GM21723 (cell line): Measurements from ENCODE around the gene TLE7.

Experiments
- ATAC-seq: cut with Tn5 transposase; IDR thresholded peaks from one replicate; pipeline ENCODE4 v1.9.1; 2021; ENCODE audit warnings: mild to moderate bottlenecking, moderate library complexity; ENCODE audit not compliant: unreplicated experiment

The TLE7 gene

DNA sequence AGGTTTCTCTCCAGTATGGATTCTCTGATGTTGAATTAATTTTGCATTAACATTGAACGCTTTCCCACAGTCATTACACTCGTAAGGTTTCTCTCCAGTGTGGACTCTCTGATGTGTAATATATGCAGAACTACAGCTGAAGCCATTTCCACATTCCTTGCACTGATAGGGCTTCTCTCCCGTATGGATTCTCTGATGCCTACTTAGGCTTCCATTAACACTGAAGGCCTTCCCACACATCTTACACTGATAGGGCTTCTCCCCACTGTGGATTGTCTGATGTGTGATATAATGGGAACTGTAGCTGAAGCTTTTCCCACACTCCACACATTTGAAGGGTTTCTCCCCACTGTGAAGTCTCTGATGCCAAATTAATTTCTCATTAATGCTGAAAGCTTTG, 7.2 kb upstream of the TLE7 start:
- ATAC-seq = no peak

DNA sequence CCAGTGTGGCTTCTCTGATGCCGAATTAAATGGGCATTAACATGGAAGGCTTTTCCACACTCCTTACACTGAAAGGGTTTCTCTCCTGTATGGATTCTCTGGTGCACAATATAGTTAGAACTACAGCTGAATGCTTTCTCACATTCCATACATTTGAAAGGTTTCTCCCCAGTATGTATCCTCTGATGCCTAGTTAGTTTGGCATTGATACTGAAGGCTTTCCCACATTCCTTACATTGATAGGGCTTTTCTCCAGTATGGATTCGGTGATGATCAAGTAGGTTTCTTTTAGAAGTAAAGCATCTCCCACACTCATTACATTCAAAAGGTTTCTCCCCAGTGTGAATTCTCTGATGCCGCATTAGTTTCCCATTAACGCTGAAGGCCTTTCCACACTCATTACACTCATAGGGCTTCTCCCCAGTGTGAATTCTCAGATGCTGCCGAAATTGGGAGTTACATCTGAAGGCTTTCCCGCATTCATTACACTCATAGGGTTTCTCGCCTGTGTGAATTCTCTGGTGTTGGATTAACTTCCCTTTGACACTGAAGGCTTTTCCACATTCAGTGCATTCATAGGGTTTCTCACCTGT, 6.5 kb upstream of the TLE7 start:
- no peak for ATAC-seq

DNA sequence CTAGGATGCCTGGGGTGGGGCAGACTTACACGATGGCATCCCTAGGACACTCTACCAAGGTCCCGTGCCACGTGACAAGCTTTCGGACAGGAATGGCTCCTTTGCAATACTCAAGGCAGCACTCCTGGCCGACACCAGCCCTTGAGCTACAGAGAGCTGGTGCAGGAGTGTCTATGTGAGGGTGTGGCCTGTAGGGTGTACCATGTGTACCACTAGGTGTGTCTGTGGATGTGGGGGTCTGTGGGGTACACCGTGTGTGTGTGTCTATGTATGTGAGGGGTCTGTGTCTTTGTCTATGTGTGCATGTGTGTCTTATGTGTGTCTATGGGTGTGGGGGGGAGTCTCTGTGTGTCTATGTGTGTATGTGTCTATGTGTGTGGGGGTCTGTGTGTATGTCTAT, 1.9 kb upstream of the TLE7 start:
- no peak for ATAC-seq

DNA sequence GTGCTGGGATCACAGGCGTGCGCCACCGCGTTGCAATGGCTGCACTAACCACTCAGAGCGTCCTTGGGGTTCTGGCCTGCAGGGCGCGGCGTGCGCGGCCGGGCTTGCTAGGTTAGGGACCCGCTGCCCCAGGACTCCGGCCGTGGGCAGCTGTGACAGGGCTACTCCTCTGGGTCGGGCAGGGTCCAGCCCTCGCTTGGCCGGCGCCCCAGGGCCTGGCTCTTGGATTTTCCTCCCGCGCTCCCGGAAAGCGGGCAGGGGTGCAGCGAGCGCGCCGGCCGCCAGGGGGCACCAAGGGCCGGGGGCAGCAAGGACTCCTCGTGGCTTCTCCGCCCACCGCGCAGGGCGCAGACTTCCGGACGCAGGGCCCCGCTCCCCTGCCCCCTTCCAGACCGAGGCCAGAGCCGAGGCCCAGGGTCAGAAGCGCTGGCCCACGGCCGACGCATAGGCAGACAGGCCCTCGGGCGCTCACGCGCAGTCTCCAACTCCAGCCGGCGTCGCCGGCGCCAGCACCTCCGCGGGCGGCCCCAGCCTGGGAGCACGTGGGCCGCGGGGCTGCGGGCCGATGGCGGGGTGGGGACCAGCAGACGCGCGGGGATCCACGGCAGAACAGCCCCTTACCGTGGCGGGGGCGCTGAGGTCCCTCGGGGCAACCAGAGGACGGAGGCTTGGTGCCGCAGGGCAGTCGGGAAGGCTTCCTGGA, 355 bp downstream of the TLE7 start:
- ATAC-seq = no peak

DNA sequence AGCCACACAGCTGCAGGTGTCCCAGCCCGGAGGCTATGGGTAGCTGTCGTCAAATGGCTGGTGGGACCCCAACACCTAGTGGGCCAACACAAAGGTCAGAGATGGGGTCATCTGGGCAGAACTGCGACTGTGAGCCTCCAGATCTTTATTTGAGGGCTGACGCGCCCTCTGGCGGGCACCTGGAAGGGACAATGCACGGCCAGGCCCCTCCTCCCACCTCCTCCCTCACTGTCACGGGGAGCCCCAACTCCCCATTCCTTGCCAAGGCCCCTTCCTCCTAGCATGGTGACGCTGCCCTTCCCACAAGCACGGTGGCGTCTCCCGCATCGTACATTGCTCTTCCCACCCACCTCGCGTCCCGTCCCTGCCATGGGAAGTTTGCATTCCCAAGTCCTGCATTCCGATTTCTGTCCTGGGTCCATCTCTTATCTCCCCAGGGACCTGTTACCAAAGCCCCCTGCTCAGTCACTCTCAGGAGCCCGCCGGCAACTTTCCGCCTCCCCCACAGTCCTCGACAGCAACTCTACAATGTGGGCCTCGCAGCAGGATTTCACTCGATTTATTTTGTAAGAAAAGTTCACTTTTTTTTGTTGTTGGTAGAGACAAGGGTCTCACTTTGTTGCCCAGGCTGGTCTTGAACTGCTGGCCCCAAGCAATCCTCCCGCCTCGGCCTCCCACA, 1.0 kb downstream of the TLE7 start:
- no peak for ATAC-seq

DNA sequence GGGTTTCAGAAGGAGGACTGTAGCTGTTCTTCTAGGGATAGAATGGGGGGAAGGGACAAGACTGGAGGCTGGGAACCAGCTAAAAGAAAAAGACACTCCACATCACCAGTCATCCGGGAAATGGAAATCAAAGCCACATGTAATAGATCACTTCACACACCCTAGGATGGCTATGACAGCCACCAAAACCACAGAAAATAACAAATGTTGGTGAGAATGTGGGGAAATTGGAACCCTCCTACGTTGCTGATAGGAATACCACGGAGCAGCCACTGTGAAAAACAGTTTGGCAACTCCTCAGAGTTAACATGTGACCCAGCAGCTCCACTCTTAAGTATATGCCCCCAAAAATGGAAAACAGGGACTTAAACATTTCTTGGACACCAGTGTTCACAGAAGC, 2.3 kb downstream of the TLE7 start:
- ATAC-seq = no peak

DNA sequence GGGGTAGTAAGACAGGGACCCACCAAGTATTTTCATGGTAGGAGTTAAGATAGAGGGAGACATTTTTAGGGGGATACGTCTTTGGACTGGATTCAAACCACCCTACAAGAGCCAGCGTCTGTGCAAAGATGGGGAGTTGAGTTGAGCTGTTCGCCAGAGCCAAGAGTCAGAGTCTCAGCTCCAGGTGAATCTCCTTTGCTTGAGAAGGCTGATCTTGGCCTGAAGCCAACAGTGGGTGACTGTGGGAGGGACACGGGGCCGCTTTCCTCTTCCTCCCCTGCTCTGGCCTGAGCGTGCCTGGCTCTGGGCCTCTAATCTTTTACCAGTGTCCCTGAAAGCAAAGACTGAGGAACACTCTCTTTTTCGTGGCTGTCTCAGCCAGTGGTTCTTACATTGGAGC, 5.4 kb downstream of the TLE7 start:
- ATAC-seq = no peak

DNA sequence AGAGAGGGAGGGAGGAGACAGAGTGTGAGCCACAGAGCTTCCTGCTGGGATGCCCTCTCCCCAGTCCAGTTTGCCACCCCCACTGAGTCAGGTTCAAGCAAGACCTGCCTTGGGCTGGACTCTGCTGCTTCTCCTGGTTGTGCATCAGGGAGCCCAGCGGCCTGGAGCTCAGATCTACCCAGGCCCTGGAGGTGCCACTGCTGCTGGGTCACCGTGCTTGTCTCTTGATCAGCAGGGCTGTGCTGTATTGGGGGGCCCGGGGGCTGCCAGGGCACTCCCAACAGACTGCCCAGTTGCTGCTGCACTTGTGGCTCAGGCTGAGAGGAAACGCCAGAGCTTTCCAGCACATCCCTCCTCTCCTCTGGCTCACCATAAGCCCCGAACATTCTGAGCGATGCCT, 8.9 kb downstream of the TLE7 start:
- no peak for ATAC-seq

DNA sequence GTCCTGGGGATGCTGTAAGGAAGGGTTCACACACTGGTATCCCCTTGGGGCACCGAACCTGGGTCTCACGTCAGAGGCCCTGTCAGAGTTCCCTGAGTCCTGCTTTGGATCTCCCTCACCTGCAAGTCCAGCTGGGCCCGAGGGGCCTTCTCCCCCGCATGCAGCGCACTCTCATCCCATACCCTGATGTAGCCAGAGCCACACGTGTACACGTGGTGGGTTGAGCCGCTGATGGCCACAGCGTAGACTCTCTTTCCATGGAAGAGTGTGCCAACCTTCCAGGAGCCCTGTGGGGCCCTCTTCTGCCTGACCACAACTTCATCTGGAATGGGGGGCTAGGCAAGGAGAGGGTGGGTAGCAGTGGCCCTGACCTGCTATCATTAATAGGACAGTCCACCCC, 9.9 kb downstream of the TLE7 start:
- no peak for ATAC-seq

DNA sequence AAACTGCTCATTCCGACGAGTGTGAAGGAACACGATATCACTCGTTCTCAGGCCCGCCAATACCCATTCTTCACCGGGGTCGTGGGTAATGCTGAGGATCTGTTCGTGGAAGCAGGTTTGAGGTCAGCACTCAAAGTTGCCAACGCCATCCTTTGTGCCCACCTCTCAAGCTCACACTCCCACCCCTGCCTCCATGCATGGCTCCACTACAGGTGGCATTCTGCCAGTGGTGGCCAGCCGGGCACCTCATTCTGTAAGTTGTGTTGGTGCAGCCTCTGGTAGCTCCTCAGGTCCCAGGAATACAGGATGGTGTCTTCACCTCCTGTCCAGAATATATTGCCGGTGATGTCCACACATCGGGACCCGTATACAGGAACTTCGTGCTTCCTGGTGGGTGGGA, 10.7 kb downstream of the TLE7 start:
- ATAC-seq = no peak

DNA sequence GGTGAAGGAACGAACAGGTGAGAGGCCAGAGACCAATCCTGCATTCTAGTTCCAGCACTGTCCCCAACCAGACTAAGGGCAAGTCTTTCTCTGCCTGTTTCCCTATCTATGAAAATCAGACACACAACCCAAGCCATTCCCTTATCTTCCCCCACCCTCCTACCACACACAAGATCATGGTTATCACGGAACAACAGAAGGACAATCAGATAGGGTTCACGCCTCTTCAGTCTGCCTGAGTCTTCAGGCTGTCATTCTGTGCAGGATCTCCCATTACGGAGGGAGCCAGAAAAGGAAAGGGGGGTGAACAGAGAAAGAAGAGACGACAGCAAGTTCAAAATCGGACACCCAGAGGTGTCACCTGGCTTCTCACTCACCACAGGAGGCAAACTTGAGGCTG, 11.1 kb downstream of the TLE7 start:
- ATAC-seq = no peak

DNA sequence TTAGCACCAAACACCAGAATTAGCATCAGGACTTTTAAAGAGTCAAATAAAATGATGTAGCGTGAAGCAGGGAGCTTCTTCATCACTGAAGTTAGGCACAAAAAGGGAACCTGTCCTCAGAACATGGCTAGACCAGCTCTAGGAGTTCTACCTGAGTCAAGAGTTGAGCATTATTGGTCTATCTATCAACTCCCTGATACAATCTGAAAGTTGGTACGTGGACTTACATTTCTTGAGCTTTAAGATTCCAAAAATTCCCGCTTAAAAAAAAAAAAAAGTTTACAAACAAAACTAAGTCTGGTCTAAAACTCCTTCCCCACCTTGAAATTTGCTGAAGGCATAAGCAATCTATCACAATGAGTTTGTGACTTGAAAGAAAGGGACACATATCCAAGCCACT, 12.3 kb downstream of the TLE7 start:
- ATAC-seq = no peak

DNA sequence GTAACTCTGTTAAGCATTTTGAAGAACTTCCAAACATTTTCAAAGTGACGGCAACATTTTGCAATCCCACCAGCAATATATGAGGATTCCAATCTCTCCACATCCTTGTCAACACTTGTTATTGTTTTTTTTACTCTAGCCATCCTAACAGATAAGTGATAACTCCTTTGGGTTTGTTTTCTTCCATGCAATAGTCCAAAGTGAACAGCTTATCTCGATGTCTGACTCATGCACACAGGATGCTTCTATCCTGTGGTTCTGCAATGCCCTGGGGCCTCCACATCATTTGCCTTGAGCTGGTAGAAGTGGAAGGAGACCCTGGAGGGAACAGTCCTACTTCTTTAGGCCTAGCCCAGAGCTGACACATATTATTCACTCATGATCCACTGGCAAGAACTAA, 13.0 kb downstream of the TLE7 start:
- ATAC-seq = no peak

DNA sequence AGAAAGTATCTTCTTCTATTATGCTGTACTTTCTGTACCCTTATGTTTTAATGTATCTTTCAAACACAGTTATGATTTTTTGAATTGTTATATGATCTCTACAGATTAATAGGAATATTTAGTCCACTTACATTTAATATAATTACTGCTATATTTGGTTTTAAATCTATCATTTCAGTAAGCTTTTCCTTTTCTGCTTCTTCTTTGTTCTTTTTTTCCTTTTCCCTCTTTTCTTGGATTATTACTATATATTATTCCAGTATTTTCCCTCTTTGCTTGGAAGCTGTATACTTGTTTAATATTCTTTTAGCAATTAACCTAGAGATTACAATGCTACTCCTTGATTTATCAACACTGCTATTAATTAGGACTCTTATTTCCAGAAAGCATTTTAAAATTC, 13.5 kb downstream of the TLE7 start:
- ATAC-seq = no peak

DNA sequence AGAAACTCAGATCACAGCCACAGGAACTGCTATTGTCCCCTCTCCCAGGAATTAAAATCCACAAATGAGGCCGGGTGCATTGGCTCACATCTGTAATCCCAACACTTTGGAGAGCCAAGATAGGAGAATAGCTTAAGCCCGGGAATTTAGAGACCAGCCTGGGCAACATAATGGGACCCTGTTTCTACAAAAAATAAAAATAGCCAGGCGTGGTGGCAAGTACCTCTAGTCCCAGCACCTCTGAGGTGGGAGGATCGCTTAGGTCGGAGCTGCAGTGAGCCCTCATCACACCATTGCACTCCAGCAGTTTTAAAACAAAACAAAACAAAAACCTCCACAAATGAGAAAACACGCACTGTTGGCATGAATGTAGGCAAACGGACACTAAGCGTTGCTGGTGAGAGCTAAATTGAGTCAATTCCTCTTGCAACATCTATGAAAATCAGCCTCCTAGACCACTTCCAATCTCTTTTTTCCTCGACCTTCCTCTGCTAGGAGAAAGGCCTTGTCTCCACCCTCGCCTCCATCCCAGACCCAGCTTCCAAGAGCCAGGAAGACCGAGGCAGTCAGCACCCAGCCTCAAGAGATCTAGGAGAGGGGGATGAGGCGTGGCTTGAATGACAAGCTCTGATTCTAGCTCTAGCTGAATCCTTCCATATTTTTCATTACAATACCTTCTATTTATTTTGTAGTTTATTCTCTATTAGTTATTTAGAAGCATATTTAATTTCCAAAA, 14.8 kb downstream of the TLE7 start:
- no peak for ATAC-seq

DNA sequence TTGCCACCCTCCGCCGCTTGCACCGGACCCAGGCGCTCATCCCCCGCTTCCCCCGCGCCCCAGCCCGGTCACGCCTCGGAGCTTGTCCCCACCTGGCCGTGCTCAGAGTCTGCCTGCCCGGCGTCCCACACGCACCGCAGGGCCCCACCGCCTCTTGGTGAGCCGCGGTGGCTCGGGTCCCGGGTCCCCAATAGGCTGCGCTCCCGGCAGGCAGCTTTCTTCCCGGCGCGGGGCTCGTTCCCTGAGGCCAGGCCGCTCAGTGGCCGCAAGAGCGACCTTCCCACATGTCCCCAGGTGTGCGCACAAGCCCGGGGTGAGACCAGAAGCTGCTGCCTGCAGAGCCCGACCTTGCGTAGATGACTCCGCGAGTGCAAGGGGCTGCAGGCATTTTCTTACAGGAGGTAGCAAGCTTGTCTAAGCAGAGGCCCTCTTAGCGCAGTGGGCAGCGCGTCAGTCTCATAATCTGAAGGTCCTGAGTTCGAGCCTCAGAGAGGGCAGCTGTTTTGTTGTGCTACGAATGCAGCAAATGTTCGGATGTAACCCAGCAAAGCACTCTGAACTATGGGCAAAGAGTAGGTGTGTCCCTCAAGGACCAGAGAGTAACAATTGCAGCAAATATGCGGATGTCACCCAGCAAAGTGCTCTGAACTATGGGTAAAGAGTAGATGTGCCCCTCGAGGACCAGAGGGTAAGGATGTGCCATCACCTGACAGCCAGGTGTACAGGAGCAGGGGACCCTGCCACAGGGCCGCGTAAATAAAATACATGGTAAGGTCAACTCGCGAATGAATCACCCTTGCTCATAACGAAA, 15.6 kb downstream of the TLE7 start:
- no peak for ATAC-seq

DNA sequence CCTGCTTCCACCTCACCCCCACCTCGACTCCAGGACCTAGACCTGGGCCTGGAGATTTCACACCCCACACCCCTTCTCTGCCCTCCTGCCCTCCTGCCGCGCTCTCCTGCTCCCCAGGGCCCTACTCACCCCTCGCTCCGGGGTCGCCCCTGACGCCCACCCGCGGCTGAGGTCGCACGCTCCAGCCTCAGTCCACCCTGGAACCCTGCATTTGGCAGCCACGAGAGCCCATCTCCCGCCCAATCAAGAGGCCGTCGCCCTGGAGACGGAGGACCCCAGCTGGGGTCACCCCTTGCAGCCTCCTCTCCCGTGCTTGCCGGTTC, 16.1 kb downstream of the TLE7 start:
- no peak for ATAC-seq

DNA sequence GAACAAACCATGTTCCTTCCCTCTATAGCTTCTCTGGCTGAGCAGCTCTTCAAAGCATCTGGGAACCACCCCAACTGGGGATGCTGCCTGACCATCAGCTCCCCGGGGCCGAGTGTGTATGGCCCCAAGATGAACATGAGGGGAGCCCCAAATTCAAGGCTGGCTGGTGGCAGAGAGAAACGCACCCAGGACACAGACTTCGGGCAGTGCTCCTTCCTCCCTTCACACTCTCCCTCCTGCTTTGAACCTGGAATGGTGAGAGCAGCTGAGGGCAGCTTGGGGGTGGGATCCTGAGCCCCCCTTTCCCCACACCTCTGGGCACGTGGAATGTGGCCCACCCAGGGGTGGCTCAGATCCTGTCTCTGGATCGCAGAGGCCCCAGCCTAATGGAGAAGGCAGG, 17.2 kb downstream of the TLE7 start:
- ATAC-seq = no peak

DNA sequence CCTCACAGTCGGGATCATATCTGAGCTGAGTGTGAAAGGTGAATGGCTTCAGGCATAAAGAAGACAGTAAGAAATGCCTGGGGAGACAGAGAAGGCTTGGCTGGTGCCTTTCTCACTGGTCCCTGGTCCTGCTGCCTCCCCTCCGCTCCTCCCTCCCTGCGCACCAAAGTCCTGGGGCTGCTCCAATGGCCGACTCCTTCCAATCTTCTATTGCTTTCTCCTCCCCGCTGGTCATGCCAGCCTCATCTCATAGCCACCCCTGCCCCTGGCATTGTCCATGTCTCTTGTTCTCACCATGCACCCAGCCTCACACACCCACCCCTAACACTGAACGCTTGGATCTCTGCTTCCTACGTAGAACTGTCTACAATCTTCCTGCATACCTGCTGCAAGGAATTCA, 18.0 kb downstream of the TLE7 start:
- no peak for ATAC-seq

DNA sequence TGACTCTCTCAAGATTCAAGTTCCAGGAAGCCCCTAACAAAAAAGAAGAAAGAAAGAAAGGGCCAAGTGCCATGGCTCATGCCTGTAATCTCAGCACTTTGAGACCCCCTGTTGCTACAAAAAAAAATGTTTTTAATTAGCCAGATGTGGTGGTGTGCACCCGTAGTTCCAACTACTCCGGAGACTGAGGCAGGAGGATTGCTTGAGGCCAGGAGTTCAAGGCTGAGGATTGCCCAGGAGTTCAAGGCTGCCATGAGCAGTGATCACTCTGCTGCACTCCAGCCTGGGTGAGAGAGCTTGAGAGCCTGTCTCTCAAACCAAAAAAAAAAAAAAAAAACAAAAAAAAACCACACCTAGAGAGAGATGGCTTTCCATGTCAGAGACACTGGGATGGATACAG, 18.8 kb downstream of the TLE7 start:
- no peak for ATAC-seq

DNA sequence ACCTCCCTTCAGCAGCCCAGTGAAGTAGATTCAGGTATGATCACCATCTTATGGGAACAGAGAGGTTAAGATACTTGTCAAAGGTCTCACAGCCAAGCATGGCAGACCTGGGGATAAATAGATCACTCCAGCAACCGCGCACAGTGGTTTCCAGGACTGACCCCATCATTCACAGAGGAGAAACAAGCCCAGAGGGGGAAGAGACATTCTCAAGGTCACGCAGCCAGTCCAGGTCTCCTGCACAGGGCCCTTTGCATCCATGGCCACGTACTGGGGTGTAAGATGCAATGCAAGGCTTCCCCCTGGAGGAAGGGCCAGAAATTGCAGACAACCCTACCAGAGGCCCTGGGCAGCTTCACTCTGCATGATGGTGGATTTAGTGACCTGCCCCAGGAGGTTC, 19.9 kb downstream of the TLE7 start:
- no peak for ATAC-seq
